ENCODE data around the gene RUFY3.

Gene RUFY3

DNA sequence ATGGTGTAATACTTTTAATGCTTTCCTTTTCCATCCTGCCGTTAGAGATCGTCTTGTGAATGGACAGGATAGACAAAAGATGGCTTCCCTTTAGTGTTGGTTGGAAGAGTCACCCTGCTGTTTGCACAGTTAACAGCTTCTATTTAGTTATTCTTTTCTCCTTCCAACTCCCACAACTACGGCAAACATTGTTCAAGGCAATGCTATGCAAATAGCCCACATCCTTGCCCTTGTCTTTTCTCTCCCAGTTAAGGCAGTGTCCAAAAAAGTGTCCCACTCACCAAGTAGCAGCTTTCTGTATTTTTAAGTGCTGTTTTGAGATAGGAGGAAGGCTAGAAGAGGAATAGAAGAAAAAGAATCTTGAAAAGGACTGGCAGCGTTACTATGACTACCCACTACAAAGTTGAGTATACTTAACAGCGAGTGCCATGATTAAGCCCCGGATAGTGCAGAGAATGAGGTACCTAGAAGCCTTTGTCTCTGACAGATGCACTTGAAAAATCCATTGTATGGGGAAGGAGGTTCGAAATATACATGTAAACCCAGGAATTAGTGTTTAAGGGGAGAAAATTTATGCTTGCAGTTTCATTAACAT, 12.1 kb upstream of the RUFY3 start:
- Histone ChIP-seq H3K9me3 (ENCODE audit: severe bottlenecking) (no peaks in the 10 kb centered on the region), H3K27ac (no peak overlapping the region), H3K36me3 (no peaks in the 10 kb centered on the region), H3K27me3 (ENCODE audit: insufficient read depth, low read depth, severe bottlenecking) (no peaks in the 10 kb centered on the region), H3K4me3 (ENCODE audit: low read depth, low read length) (no peak overlapping the region)
- no peak for DNase-seq
- no peak for TF ChIP-seq CTCF (IDR thresholded peaks at IDR 0.05; ENCODE audit: low read depth, low read length)

GRCh38 chr4:70711599-70711998, 10.2 kb upstream of the RUFY3 start:
- no peak overlapping the region for H3K4me3 ChIP-seq (ENCODE audit: low read depth, low read length)
- no peak for DNase-seq

DNA sequence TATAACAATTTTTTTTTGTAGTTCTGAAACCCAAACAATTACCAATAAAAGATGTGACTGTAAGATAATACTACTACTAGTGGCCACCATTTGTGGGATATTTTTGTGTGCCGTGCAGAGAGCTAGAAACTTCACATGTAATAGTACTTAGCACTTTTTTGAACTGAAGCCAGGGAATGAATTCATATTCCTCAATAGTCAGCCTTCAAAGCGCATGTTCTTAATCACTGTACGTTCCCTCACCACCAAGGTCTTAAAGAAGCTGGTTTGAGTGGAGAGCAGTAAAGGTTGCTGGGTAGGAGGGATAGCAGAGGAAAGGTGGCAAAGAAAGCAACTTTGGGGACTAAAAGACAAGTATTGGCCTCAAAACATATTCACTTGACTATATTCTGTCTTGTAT, 9.6 kb upstream of the RUFY3 start:
- no peak for TF ChIP-seq CTCF (IDR thresholded peaks at IDR 0.05; ENCODE audit: low read depth, low read length)
- no peaks in the 10 kb centered on the region for H3K27me3 ChIP-seq (ENCODE audit: insufficient read depth, low read depth, severe bottlenecking)
- no peak overlapping the region for H3K27ac ChIP-seq
- no peaks in the 10 kb centered on the region for H3K36me3 ChIP-seq
- no peaks in the 10 kb centered on the region for H3K9me3 ChIP-seq (ENCODE audit: severe bottlenecking)
- no peak for DNase-seq
- no peak overlapping the region for H3K4me3 ChIP-seq (ENCODE audit: low read depth, low read length)

More at GRCh38 chr4:70711599-70711998, 10.2 kb upstream of the RUFY3 start:
- Histone ChIP-seq H3K27ac (no peak overlapping the region), H3K27me3 (ENCODE audit: insufficient read depth, low read depth, severe bottlenecking) (no peaks in the 10 kb centered on the region), H3K9me3 (ENCODE audit: severe bottlenecking) (no peaks in the 10 kb centered on the region), H3K36me3 (no peaks in the 10 kb centered on the region)
- TF ChIP-seq CTCF (IDR thresholded peaks at IDR 0.05; ENCODE audit: low read depth, low read length), result no peak

GRCh38 chr4:70712604-70713452, 8.9 kb upstream of the RUFY3 start:
- H3K27me3 ChIP-seq (ENCODE audit: insufficient read depth, low read depth, severe bottlenecking), result no peaks in the 10 kb centered on the region
- no peaks in the 10 kb centered on the region for H3K9me3 ChIP-seq (ENCODE audit: severe bottlenecking)
- H3K4me3 ChIP-seq (ENCODE audit: low read depth, low read length), result no peak overlapping the region
- no peaks in the 10 kb centered on the region for H3K36me3 ChIP-seq
- H3K27ac ChIP-seq, result no peak overlapping the region
- no peak for TF ChIP-seq CTCF (IDR thresholded peaks at IDR 0.05; ENCODE audit: low read depth, low read length)
- no peak for DNase-seq

DNA sequence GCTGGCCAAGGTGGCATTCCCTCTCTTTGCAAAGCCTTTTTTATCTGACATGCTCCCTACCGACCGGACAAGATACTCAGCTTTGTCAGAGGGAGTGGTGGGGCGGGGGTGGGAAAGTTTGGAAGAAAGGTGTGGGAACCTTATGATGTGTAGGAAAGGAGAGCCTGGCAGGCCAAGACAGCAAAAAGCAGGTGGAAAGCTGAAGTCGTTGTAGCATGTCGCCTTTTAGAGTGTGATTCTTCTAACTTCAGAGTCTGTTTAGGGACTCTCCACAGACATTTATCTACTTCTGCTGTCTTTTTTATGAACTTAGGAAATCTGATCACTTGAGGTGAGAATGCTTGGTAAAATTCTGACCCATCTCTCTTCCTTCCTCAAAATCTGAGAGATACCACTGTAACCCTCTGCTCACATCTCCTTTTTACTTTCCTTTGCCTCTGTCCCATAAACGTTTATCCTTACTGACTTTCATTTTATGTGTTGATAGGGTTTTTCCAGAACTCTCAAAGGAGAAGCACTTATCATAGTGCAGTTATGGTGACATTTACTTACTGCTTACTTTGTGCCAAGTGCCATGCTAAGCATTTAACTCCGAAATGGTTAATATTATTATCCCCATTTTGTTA, 8.2 kb upstream of the RUFY3 start:
- no peaks in the 10 kb centered on the region for H3K36me3 ChIP-seq
- H3K27ac ChIP-seq, result no peak overlapping the region
- no peak for TF ChIP-seq CTCF (IDR thresholded peaks at IDR 0.05; ENCODE audit: low read depth, low read length)
- H3K27me3 ChIP-seq (ENCODE audit: insufficient read depth, low read depth, severe bottlenecking), result no peaks in the 10 kb centered on the region
- no peak overlapping the region for H3K4me3 ChIP-seq (ENCODE audit: low read depth, low read length)
- no peaks in the 10 kb centered on the region for H3K9me3 ChIP-seq (ENCODE audit: severe bottlenecking)
- no peak for DNase-seq

All from WERI-Rb-1 (cell line).